HUES6 (cell line): Measurements from ENCODE around the gene LIF.
"Not testable (repeated sequence)": the region's sequence is repeated elsewhere in the genome, so short reads cannot be mapped to it uniquely, and the experiment has no call there.

ENCODE experiments used
- H3K27ac ChIP-seq: 2 replicates; pipeline ENCODE4 v1.7.0; 2013; ENCODE audit warnings: low read depth, mild to moderate bottlenecking, low read length, inconsistent platforms
- H3K27me3 ChIP-seq: 2 replicates; pipeline ENCODE4 v1.6.1; 2013; ENCODE audit warnings: low read length; ENCODE audit not compliant: control insufficient read depth, insufficient read depth
- H3K36me3 ChIP-seq: 2 replicates; pipeline ENCODE4 v1.6.1; 2013; ENCODE audit warnings: low read length; ENCODE audit not compliant: control insufficient read depth, insufficient read depth
- H3K4me1 ChIP-seq: 2 replicates; pipeline ENCODE4 v1.6.1; 2013; ENCODE audit warnings: low read length; ENCODE audit not compliant: control insufficient read depth, insufficient read depth
- H3K4me3 ChIP-seq: 2 replicates; pipeline ENCODE4 v1.5.1; 2013; ENCODE audit warnings: low read depth, low read length
- H3K9ac ChIP-seq: one replicate; pipeline ENCODE4 v1.6.1; 2013; ENCODE audit warnings: mild to moderate bottlenecking, low read length
- H3K9me3 ChIP-seq: 2 replicates; pipeline ENCODE4 v1.6.1; 2013; ENCODE audit warnings: low read depth, low read length; ENCODE audit not compliant: control insufficient read depth, insufficient read depth

The LIF gene

GRCh38 chr22:30201945-30202344, 44.6 kb downstream of the LIF start:
- Histone ChIP-seq H3K4me3 (no peak overlapping the region), H3K27me3 (no peaks in the 10 kb centered on the region), H3K4me1 (peaks cover 10% of the 10 kb centered on the region), H3K9me3 (peaks cover 6% of the 10 kb centered on the region; the same call in 1 of the 2 replicates), H3K27ac (no peak overlapping the region), H3K36me3 (no peaks in the 10 kb centered on the region), H3K9ac (no peak overlapping the region)

GRCh38 chr22:30200905-30201304, 45.7 kb downstream of the LIF start:
- H3K27me3 ChIP-seq, H3K4me3 ChIP-seq, H3K9me3 ChIP-seq, H3K36me3 ChIP-seq, H3K9ac ChIP-seq, H3K27ac ChIP-seq: not testable (repeated sequence)
- peaks cover 20% of the 10 kb centered on the region for H3K4me1 ChIP-seq

- Histone ChIP-seq H3K27me3 (no peaks in the 10 kb centered on the region), H3K9me3 (peaks cover 6% of the 10 kb centered on the region; the same call in 1 of the 2 replicates), H3K9ac (no peak overlapping the region), H3K4me3 (no peak overlapping the region), H3K27ac (no peak overlapping the region), H3K36me3 (no peaks in the 10 kb centered on the region), H3K4me1 (peaks cover 27% of the 10 kb centered on the region)
Measured at GRCh38 chr22:30198921-30199320, 47.6 kb downstream of the LIF start.

- no peak overlapping the region for H3K9ac ChIP-seq
Measured at GRCh38 chr22:30198152-30198825, 48.3 kb downstream of the LIF start.

GRCh38 chr22:30197389-30197788, 49.2 kb downstream of the LIF start:
- peaks cover 21% of the 10 kb centered on the region for H3K4me1 ChIP-seq
- no peaks in the 10 kb centered on the region for H3K27me3 ChIP-seq
- H3K9ac ChIP-seq, result no peak overlapping the region
- peaks cover 6% of the 10 kb centered on the region; the same call in 1 of the 2 replicates for H3K9me3 ChIP-seq
- peak overlapping the region; percentile 57 for H3K27ac ChIP-seq
- H3K4me3 ChIP-seq, result no peak overlapping the region
- no peaks in the 10 kb centered on the region for H3K36me3 ChIP-seq

More at GRCh38 chr22:30198152-30198825, 48.3 kb downstream of the LIF start:
- Histone ChIP-seq H3K27ac (no peak overlapping the region), H3K36me3 (no peaks in the 10 kb centered on the region), H3K27me3 (no peaks in the 10 kb centered on the region), H3K9me3 (peaks cover 6% of the 10 kb centered on the region; the same call in 1 of the 2 replicates), H3K4me1 (peaks cover 27% of the 10 kb centered on the region), H3K4me3 (no peak overlapping the region)

- no peaks in the 10 kb centered on the region for H3K27me3 ChIP-seq
- no peaks in the 10 kb centered on the region for H3K36me3 ChIP-seq
- peaks cover 4% of the 10 kb centered on the region; the same call in 1 of the 2 replicates for H3K9me3 ChIP-seq
- peaks cover 24% of the 10 kb centered on the region for H3K4me1 ChIP-seq
- H3K9ac ChIP-seq, result peak overlapping the region; percentile 47
- H3K27ac ChIP-seq, result peak overlapping the region; percentile 57
- peak overlapping the region; percentile 9; the same call in 1 of the 2 replicates for H3K4me3 ChIP-seq
Measured at GRCh38 chr22:30196880-30197336, 49.7 kb downstream of the LIF start.

GRCh38 chr22:30196141-30196879, 50.2 kb downstream of the LIF start:
- Histone ChIP-seq H3K4me1 (peaks cover 24% of the 10 kb centered on the region), H3K9ac (peak overlapping the region; percentile 47)

GRCh38 chr22:30195245-30196140, 51.1 kb downstream of the LIF start:
- Histone ChIP-seq H3K4me3 (no peak overlapping the region), H3K9ac (peak overlapping the region; percentile 8), H3K27me3 (no peaks in the 10 kb centered on the region), H3K27ac (peak overlapping the region; percentile 45; the same call in 1 of the 2 replicates), H3K36me3 (no peaks in the 10 kb centered on the region), H3K9me3 (no peaks in the 10 kb centered on the region), H3K4me1 (peaks cover 24% of the 10 kb centered on the region)

More at GRCh38 chr22:30196141-30196879, 50.2 kb downstream of the LIF start:
- Histone ChIP-seq H3K36me3 (no peaks in the 10 kb centered on the region), H3K9me3 (no peaks in the 10 kb centered on the region), H3K4me3 (peak overlapping the region; percentile 9; the same call in 1 of the 2 replicates), H3K27me3 (no peaks in the 10 kb centered on the region), H3K27ac (peak overlapping the region; percentile 57)

- Histone ChIP-seq H3K36me3 (no peaks in the 10 kb centered on the region), H3K27ac (no peak overlapping the region), H3K4me1 (peaks cover 26% of the 10 kb centered on the region), H3K9me3 (no peaks in the 10 kb centered on the region), H3K9ac (no peak overlapping the region), H3K4me3 (no peak overlapping the region), H3K27me3 (no peaks in the 10 kb centered on the region)
Measured at GRCh38 chr22:30193031-30193775, 53.4 kb downstream of the LIF start.

- no peak overlapping the region for H3K9ac ChIP-seq
- no peaks in the 10 kb centered on the region for H3K27me3 ChIP-seq
- H3K9me3 ChIP-seq, result no peaks in the 10 kb centered on the region
- no peaks in the 10 kb centered on the region for H3K36me3 ChIP-seq
- no peak overlapping the region for H3K4me3 ChIP-seq
- H3K4me1 ChIP-seq, result peaks cover 31% of the 10 kb centered on the region
- H3K27ac ChIP-seq, result no peak overlapping the region
Measured at GRCh38 chr22:30192427-30192826, 54.1 kb downstream of the LIF start.
